SU-DHL-6 (cell line): ENCODE data around the gene UNC5C.

Source experiments
- H2AFZ ChIP-seq: fragments of 200-600 bp; sonication (generic); 2 replicates; pipeline ENCODE4 v1.6.1; 2014; ENCODE audit warnings: low read depth, mild to moderate bottlenecking, moderate library complexity, mixed read lengths, antibody characterized with exemption, low read length; ENCODE audit not compliant: severe bottlenecking
- H3F3A ChIP-seq: fragments of 200-600 bp; shearing (Covaris generic); 2 replicates; pipeline ENCODE4 v1.6.0; 2016; ENCODE audit warnings: antibody characterized with exemption, mild to moderate bottlenecking; ENCODE audit not compliant: insufficient read depth
- H3K27ac ChIP-seq: fragments of 200-600 bp; sonication (generic); 2 replicates; pipeline ENCODE4 v1.5.1; 2016; ENCODE audit warnings: low read depth, mild to moderate bottlenecking, low read length, moderate library complexity, mixed read lengths
- H3K27me3 ChIP-seq: fragments of 200-600 bp; sonication (generic), shearing (Covaris generic); 2 replicates; pipeline ENCODE4 v1.6.0; 2014; ENCODE audit warnings: mild to moderate bottlenecking, low read length
- H3K36me3 ChIP-seq: fragments of 200-600 bp; sonication (generic); 2 replicates; pipeline ENCODE4 v1.6.1; 2014; ENCODE audit warnings: mild to moderate bottlenecking, low read length, mixed read lengths
- H3K4me2 ChIP-seq: fragments of 300-600, 200-600 bp; shearing (Covaris generic), sonication (generic); 2 replicates; pipeline ENCODE4 v1.6.0; 2014; ENCODE audit warnings: low read length, low read depth, mild to moderate bottlenecking; ENCODE audit not compliant: poor library complexity, severe bottlenecking
- H3K4me3 ChIP-seq: fragments of 200-600 bp; sonication (generic); 2 replicates; pipeline ENCODE4 v1.5.1; 2014; ENCODE audit warnings: antibody characterized with exemption, low read length, mild to moderate bottlenecking, mixed read lengths; ENCODE audit not compliant: insufficient read depth, poor library complexity, severe bottlenecking
- H3K79me2 ChIP-seq: fragments of 200-600 bp; sonication (generic); 2 replicates; pipeline ENCODE4 v1.6.1; 2014; ENCODE audit warnings: mild to moderate bottlenecking, low read length, moderate library complexity; ENCODE audit not compliant: insufficient read depth
- H3K9ac ChIP-seq: fragments of 200-600 bp; sonication (generic); 2 replicates; pipeline ENCODE4 v1.7.0; 2014; ENCODE audit warnings: mild to moderate bottlenecking, low read length
- H3K9me2 ChIP-seq: fragments of 200-600 bp; sonication (generic); replicated peaks from 2 replicates; pipeline ENCODE4 v1.6.1; 2014; ENCODE audit warnings: low read length; ENCODE audit not compliant: insufficient read depth
- H3K9me3 ChIP-seq: fragments of 200-600 bp; sonication (generic); 2 replicates; pipeline ENCODE4 v1.6.1; 2014; ENCODE audit warnings: low read length, mixed read lengths; ENCODE audit not compliant: insufficient read depth
- H4K20me1 ChIP-seq: fragments of 200-600 bp; sonication (generic); 2 replicates; pipeline ENCODE4 v1.6.1; 2014; ENCODE audit warnings: low read depth, mild to moderate bottlenecking, antibody characterized with exemption, low read length, moderate library complexity, mixed read lengths
- CTCF ChIP-seq: fragments of 200-600 bp; sonication (generic); IDR thresholded peaks from one replicate; pipeline ENCODE4 v1.5.1; 2017; ENCODE audit warnings: antibody characterized with exemption, mild to moderate bottlenecking, low read length, moderate library complexity; ENCODE audit not compliant: insufficient read depth, poor library complexity, severe bottlenecking
- EZH2phosphoT487 ChIP-seq: fragments of 200-600 bp; sonication (generic), shearing (Covaris generic); conservative IDR thresholded peaks from 2 replicates; pipeline ENCODE4 v1.6.1; 2018; ENCODE audit warnings: mild to moderate bottlenecking, antibody characterized with exemption, low read length, moderate library complexity, mixed read lengths

The UNC5C gene

GRCh38 chr4:95290702-95291101 is 258.1 kb downstream of the UNC5C start:
- Histone ChIP-seq H3K4me3 (no peak overlapping the region), H3K9me3 (no peaks in the 10 kb centered on the region), H3K9ac (no peak overlapping the region), H3K27ac (no peak overlapping the region), H3K79me2 (no peaks in the 10 kb centered on the region), H2AFZ (no peak overlapping the region), H3F3A (no peaks in the 10 kb centered on the region), H3K36me3 (no peaks in the 10 kb centered on the region), H4K20me1 (no peaks in the 10 kb centered on the region), H3K27me3 (no peaks in the 10 kb centered on the region), H3K4me2 (no peak overlapping the region), H3K9me2 (no peaks in the 10 kb centered on the region)
- TF ChIP-seq EZH2phosphoT487: no peak
- no peak for TF ChIP-seq CTCF

- Histone ChIP-seq H3K9me3 (no peaks in the 10 kb centered on the region), H4K20me1 (no peaks in the 10 kb centered on the region), H3K79me2 (no peaks in the 10 kb centered on the region), H3K9me2 (no peaks in the 10 kb centered on the region), H3K36me3 (no peaks in the 10 kb centered on the region), H3K27ac (no peak overlapping the region), H3F3A (no peaks in the 10 kb centered on the region), H2AFZ (no peak overlapping the region), H3K4me2 (no peak overlapping the region), H3K4me3 (no peak overlapping the region), H3K27me3 (no peaks in the 10 kb centered on the region), H3K9ac (no peak overlapping the region)
- no peak for TF ChIP-seq EZH2phosphoT487
- no peak for TF ChIP-seq CTCF
Measured at GRCh38 chr4:95289028-95289634, 259.6 kb downstream of the UNC5C start.

- H3K79me2 ChIP-seq: no peaks in the 10 kb centered on the region
- H3K4me2 ChIP-seq: no peak overlapping the region
- H3K27ac ChIP-seq: no peak overlapping the region
- H4K20me1 ChIP-seq: no peaks in the 10 kb centered on the region
- H3F3A ChIP-seq: no peaks in the 10 kb centered on the region
- no peaks in the 10 kb centered on the region for H3K9me2 ChIP-seq
- H3K9me3 ChIP-seq: no peaks in the 10 kb centered on the region
- TF ChIP-seq CTCF: no peak
- no peak for TF ChIP-seq EZH2phosphoT487
- no peak overlapping the region for H2AFZ ChIP-seq
- H3K9ac ChIP-seq: no peak overlapping the region
- no peaks in the 10 kb centered on the region for H3K27me3 ChIP-seq
- no peak overlapping the region for H3K4me3 ChIP-seq
- no peaks in the 10 kb centered on the region for H3K36me3 ChIP-seq
Measured at GRCh38 chr4:95288552-95288951, 260.2 kb downstream of the UNC5C start.
